Skeletal muscle tissue (tissue), 4 donors: ENCODE results near the gene OGFR. TPM values are rescaled to one million over a fixed set of nuclear protein-coding genes. Genes with fewer than 3 reads are reported as not detected.

Source experiments
- H3K27ac ChIP-seq: one replicate; pipeline ENCODE4 v1.7.0; 2013; ENCODE audit warnings: mild to moderate bottlenecking, low read depth, low read length, inconsistent platforms
- H3K27me3 ChIP-seq, 3 donors: one replicate each; pipeline ENCODE4 v1.7.0; 2013; ENCODE audit warnings: low read length in 3 of 3; ENCODE audit not compliant: control insufficient read depth in 3 of 3, insufficient read depth in 3 of 3
- H3K36me3 ChIP-seq, 3 donors: one replicate each; pipeline ENCODE4 v1.7.0; 2013; ENCODE audit warnings: low read length in 3 of 3; ENCODE audit not compliant: control insufficient read depth in 3 of 3, insufficient read depth in 3 of 3
- H3K4me1 ChIP-seq, 3 donors: one replicate each; pipeline ENCODE4 v1.7.0; 2013; ENCODE audit warnings: low read length in 3 of 3, mild to moderate bottlenecking in 3 of 3; ENCODE audit not compliant: control insufficient read depth in 3 of 3, insufficient read depth in 3 of 3
- H3K4me3 ChIP-seq, 3 donors: one replicate each; pipeline ENCODE4 v1.7.0; 2013; ENCODE audit warnings: low read length in 3 of 3
- H3K9ac ChIP-seq, 3 donors: one replicate each; pipeline ENCODE4 v1.7.0; 2013; ENCODE audit warnings: low read length in 3 of 3, mild to moderate bottlenecking in 3 of 3, moderate library complexity in 2 of 3, low read depth in 1 of 3
- H3K9me3 ChIP-seq, 3 donors: one replicate each; pipeline ENCODE4 v1.7.0; 2013; ENCODE audit warnings: low read length in 3 of 3; ENCODE audit not compliant: control insufficient read depth in 3 of 3
- total RNA-seq: library from RNA; depleted of rRNA; stranded (reverse); fragments of >200 nt; gene quantifications from one replicate; pipeline ENCODE4 v1.2.3, GENCODE V29; 2014
- donor health status: Osteomylitis.

The OGFR gene
- total RNA-seq, 1 donor from 2014 or later = 13.6 TPM

DNA sequence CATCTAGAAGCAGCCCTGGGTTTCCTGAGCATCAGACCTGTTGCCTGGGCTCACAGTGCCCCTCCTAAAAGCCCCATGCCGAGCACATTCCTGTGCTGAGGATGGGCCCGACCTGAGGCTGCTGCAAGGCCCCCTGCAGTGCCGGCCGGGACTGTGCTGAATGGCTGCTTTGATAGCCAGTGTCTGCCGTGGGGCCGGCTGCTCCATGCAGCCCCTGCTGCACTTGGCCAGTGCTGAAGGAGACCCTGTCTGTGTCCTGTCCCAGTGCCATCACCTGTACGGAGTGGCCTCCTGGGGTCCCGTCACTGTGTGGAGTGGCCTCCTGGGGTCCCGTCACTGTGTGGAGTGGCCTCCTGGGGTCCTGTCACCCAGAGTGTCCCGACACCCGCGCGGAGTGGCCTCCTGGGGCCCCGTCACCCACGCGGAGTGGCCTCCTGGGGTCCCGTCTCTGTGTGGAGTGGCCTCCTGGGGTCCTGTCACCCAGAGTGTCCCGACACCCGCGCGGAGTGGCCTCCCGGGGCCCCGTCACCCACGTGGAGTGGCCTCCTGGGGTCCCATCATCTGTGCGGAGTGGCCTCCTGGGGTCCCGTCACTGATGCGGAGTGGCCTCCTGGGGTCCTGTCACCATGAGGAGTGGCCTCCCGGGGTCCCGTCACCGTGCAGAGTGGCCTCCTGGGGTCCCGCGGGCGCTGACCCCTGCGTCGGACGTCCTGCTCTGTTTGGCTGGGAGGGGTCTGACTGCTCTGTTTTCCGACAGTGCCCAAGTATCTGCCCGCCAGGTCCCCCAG, 19.2 kb downstream of the OGFR start:
- H3K4me3 ChIP-seq = no peak overlapping the region
- H3K9ac ChIP-seq = peak overlapping the region in 1 of 3 donors; percentile 62
- H3K27ac ChIP-seq = no peak overlapping the region
- H3K4me1 ChIP-seq = peaks cover 4 to 21% (median 10%) of the 10 kb centered on the region in 3 donors
- H3K9me3 ChIP-seq = no peaks in the 10 kb centered on the region
- H3K27me3 ChIP-seq = peaks cover 18 to 30% (median 28%) of the 10 kb centered on the region in 3 donors
- H3K36me3 ChIP-seq = no peaks in the 10 kb centered on the region

DNA sequence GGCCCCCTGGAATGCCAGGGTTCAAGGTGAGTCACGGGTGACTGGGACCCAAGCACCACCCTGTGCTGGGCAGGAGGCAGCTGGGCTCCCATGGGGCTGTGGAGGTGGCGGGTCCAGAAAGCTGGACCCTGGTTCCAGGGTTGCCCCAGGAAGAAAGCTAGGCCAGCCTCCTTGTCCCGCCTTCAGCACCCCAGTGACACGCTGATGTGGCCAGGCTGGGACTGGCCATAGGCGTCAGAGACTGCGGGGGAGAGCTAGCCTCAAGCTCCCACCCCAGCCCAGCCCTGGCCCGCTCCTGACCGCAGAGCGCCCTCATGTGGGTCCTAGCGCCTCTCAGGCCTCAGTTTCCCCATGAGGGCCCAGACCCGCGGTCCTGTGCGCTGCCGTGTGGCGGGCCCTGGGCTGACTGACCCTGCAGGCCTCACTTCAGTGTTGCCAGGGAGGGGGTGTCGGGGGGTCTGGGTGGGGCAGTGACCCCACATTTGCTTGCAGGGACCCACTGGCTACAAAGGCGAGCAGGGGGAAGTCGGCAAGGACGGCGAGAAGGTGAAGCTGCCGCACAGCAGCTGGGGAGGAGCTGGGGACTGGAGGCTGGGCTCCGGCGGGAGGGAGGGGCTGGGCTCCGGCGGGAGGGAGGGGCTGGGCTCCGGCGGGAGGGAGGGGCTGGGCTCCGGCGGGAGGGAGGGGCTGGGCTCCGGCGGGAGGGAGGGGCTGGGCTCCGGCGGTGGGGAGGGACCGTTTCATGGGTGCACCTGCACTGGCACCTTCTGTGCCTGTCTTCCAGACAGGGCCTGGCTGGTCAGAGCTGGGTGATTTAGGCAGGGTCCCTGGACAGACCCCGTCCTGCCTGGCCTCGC, 20.1 kb downstream of the OGFR start:
- no peaks in the 10 kb centered on the region for H3K36me3 ChIP-seq
- H3K4me3 ChIP-seq = peak overlapping the region in 1 of 3 donors; percentile 35
- no peaks in the 10 kb centered on the region for H3K9me3 ChIP-seq
- H3K4me1 ChIP-seq = peaks cover under 1 to 13% (median 2%) of the 10 kb centered on the region in 3 donors
- H3K27me3 ChIP-seq = peaks cover 9 to 23% (median 20%) of the 10 kb centered on the region in 3 donors
- peak overlapping the region in 1 of 3 donors; percentile 62 for H3K9ac ChIP-seq
- no peak overlapping the region for H3K27ac ChIP-seq

- Histone ChIP-seq H3K36me3 (no peaks in the 10 kb centered on the region), H3K4me3 (no peak overlapping the region), H3K27ac (no peak overlapping the region), H3K4me1 (peaks cover 0 to 8% (median 0%) of the 10 kb centered on the region in 3 donors), H3K9ac (no peak overlapping the region), H3K27me3 (peaks cover 2 to 15% (median 13%) of the 10 kb centered on the region in 3 donors), H3K9me3 (no peaks in the 10 kb centered on the region)
Observed at GRCh38 chr20:62825333-62825985, 20.8 kb downstream of the OGFR start.

DNA sequence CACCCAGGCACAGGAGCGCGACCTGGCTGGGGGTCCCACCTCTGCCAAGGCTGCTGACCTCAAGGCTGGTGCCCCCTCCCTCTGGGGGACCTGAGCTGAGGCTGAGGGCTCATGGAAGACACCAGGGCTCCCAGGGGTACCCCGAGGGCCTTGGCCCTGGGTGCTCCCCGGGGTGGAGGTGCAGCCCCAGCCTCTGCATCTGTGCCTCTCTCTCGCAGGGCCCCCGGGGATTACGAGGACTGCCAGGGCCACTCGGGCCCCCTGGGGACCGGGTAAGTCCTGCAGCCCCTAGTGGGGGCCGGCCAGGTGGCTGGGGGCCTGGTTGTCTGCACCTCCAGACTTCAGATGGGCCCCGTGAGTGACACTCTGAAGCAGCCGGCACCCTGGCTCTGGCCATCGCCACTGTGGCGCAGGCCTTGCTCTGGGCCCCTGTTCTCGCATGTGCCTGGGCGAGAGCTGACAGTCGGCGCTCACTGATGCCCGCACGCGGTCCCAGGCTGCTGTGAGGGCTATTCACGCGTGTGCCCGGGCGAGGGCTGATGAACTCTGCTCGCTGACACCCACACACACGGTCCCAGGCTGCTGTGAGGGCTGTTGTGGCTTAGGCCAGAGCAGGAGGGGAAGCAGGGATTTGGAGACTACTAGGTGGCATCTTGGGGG, 21.5 kb downstream of the OGFR start:
- no peak overlapping the region for H3K9ac ChIP-seq
- peaks cover 0 to 7% (median 0%) of the 10 kb centered on the region in 3 donors for H3K4me1 ChIP-seq
- H3K27me3 ChIP-seq = peaks cover 2 to 14% (median 9%) of the 10 kb centered on the region in 3 donors
- no peak overlapping the region for H3K27ac ChIP-seq
- H3K4me3 ChIP-seq = no peak overlapping the region
- no peaks in the 10 kb centered on the region for H3K9me3 ChIP-seq
- no peaks in the 10 kb centered on the region for H3K36me3 ChIP-seq

- Histone ChIP-seq H3K27ac (no peak overlapping the region), H3K4me1 (peaks cover 0 to 7% (median under 1%) of the 10 kb centered on the region in 3 donors), H3K36me3 (no peaks in the 10 kb centered on the region), H3K9ac (no peak overlapping the region), H3K9me3 (no peaks in the 10 kb centered on the region), H3K27me3 (peaks cover 7 to 17% (median 9%) of the 10 kb centered on the region in 3 donors), H3K4me3 (no peak overlapping the region)
Observed at GRCh38 chr20:62826646-62827310, 22.1 kb downstream of the OGFR start.

DNA sequence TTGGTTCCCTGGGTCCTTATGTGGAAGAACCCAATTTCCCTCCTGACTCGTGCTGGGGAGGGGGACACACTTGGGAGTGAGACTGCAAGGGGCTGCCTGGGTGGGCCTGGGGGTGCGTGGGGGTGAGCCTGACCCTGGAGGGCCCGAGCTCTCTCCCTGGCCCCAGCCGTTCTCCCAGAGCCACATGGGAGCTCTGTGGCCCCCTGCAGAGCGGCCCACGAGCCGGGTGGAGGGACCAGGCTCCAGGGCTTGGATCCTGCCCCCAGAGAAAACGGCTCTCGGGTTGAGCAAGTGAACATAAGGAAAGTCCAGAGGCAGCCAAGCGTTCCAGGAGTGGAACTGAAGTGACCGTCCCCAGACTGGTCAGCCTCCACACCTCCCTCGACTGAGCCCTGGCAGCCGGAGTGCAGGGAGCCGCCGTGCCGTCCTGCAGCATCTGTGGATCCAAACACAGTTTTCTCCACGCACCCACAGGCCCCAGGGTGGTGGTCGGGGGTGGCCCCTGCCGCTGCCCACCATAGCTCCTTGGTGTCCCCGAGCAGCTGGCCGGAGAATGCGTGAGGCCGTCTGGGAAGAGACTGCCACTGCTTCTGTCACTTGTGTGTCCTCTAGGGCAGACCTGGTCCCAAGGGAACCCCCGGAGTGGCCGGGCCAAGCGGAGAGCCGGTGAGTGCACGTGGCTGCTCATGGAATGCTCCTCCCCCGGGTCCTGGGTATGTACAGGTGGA, 22.8 kb downstream of the OGFR start:
- Histone ChIP-seq H3K9me3 (no peaks in the 10 kb centered on the region), H3K36me3 (no peaks in the 10 kb centered on the region), H3K9ac (no peak overlapping the region), H3K27me3 (peaks cover 11 to 24% (median 14%) of the 10 kb centered on the region in 3 donors), H3K4me1 (peaks cover 0 to 12% (median 7%) of the 10 kb centered on the region in 3 donors), H3K27ac (no peak overlapping the region), H3K4me3 (no peak overlapping the region)

- Histone ChIP-seq H3K36me3 (no peaks in the 10 kb centered on the region), H3K27ac (no peak overlapping the region), H3K4me3 (no peak overlapping the region), H3K9me3 (no peaks in the 10 kb centered on the region), H3K4me1 (peaks cover 0 to 14% (median 10%) of the 10 kb centered on the region in 3 donors), H3K27me3 (peaks cover 14 to 30% (median 19%) of the 10 kb centered on the region in 3 donors), H3K9ac (no peak overlapping the region)
Observed at GRCh38 chr20:62828051-62828450, 23.4 kb downstream of the OGFR start.

DNA sequence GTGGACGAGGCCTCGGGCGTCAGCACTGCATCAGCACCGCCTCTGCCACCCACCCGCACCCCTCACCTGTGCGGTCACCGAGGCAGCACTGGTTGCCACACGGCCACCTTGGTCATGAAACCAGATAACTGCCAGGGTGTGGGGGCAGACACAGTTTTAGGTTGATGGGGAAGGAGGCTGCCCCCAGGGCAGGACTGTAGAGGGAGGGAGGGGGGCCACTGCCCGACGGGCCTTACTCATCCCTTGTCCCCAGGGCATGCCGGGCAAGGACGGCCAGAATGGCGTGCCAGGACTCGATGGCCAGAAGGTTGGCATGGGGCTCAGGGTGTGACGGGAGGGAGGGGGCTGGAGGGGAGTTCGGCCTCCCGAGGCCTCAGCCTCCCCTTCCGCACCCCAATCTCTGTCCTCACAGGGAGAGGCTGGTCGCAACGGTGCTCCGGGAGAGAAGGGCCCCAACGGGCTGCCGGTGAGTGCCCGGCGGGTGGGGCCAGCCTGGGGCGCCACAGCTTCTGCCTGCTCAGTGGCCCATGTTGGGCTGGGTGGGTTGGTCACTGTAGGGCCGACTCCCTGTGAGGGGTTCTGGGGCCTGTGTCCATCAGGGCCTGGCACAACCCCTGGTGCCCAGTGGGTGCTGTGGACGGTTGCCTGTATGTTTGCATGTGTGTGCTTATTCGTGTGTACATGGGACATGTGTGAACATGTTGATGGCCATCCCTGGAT, 24.0 kb downstream of the OGFR start:
- no peaks in the 10 kb centered on the region for H3K36me3 ChIP-seq
- H3K9ac ChIP-seq = no peak overlapping the region
- H3K27ac ChIP-seq = no peak overlapping the region
- H3K9me3 ChIP-seq = no peaks in the 10 kb centered on the region
- no peak overlapping the region for H3K4me3 ChIP-seq
- H3K27me3 ChIP-seq = peaks cover 14 to 31% (median 20%) of the 10 kb centered on the region in 3 donors
- peaks cover 0 to 14% (median 10%) of the 10 kb centered on the region in 3 donors for H3K4me1 ChIP-seq
